22Rv1 (cell line): Measurements from ENCODE around the gene AHDC1.
"Not testable (repeated sequence)": the region's sequence is repeated elsewhere in the genome, so short reads cannot be mapped to it uniquely, and the experiment has no call there.

Experiments
- H3K27ac ChIP-seq: fragments of 450-650 bp; 2 replicates; pipeline ENCODE4 v1.5.1; 2017
- CTCF ChIP-seq: fragments of 450-650 bp; IDR thresholded peaks from 2 replicates; pipeline ENCODE4 v1.5.1; 2017; ENCODE audit warnings: mild to moderate bottlenecking
- ZFX ChIP-seq: fragments of 450-650 bp; IDR thresholded peaks from 2 replicates; pipeline ENCODE4 v1.6.1; 2017; ENCODE audit warnings: antibody characterized with exemption, borderline replicate concordance

The AHDC1 gene

DNA sequence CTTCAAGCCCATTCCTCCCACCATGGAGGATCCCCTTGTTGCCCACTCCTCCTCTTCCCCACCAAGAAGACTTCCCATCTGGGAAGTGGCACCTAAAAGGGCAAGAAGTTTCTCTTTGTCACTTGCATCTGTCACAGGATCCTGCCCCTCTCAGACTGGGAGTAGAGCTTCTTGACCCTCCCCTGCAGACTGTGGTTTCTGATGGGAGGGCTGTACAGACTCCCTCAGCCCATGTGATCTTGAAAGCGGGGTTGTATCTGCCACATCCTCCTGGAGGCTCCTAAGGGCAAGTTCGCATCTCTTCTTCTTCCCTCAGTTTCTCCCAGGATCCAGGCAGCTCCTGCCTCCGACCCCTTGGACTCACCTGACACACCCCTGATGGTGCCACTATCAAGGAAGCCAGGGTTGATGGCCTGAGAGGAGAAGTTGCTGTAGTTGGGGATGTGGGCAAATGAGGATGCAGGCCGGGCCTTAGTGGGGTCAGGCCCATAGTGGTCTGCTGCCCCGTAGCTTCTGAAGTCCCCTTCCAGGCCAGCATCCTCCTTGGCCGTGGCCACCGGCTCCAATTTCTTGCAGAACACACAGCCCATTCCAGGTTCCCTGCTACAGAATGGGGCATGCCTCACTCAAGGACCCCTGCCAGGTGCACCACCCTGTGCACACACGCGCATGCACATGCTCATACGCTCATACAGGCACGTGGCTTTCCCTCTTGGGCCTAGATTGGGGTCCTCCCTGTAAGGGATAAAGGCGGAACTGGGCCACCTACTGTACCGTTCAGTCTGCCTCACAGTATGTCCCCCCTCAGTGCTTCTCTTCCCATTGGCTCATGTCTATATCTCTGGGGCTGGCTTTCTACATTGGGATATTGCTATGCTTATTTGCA lies 19.6 kb upstream of the AHDC1 start:
- TF ChIP-seq ZFX = no peak
- no peak for TF ChIP-seq CTCF
- H3K27ac ChIP-seq = no peak overlapping the region

DNA sequence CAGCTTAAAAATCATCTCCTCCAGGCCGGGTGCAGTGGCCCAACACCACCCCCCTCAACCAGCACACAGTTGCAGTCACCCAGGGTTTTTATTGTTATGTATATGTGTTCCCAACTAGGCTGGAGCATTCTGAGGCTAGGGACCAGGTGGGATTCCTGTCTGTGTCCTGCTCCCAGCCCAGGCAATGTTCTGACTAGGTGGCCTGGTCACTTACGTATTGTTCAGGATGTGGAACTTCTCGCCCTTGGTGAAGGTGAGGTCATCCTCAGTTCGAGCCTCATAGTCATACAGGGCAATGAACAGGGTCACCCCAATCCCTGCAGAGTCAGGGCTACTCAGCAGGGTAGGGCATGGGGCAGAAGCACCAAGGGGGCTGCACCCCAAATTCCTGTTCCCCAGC lies 18.9 kb upstream of the AHDC1 start:
- TF ChIP-seq CTCF = no peak
- TF ChIP-seq ZFX = no peak
- no peak overlapping the region for H3K27ac ChIP-seq

DNA sequence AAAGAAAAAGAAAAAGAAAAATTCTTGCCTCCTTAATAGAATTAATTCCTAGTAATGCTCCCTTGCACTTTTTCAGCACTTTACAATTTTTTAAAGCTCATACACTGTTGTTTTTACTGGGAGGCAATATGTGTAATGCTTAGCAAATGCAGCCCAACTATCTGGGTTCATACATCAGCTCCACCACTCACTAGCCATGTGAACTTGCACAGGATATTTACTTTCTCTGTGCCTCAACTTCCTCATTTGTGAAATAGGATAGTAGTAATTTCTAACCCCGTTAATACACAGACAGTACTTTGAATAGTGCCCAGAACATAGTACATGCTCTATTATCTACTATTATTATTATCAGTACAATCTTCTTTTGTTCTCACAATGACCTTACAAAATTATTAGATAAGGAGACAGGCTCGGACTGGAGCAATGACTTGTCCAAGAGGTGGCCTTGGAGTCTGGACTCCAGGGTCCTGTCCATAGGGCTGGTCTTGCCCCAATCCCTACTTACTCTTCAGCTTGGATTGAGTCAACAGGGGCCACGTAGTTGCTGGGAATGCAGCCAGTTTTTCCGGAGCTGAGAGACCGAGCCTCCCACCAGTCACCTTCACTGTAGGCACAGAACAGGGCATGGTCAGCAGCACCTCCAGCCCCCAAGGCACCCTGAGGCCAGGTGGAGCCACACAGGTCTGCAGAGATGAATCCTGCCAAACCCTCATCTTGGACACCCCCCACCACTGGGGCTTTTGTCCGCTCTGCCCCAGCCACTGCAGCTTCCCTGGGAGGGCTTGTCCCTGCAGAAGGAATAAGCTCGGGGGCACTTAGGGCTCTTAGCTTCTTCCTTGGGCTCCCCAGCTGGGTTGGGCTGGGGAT lies 17.3 kb upstream of the AHDC1 start:
- no peak for TF ChIP-seq ZFX
- no peak for TF ChIP-seq CTCF
- H3K27ac ChIP-seq = no peak overlapping the region

DNA sequence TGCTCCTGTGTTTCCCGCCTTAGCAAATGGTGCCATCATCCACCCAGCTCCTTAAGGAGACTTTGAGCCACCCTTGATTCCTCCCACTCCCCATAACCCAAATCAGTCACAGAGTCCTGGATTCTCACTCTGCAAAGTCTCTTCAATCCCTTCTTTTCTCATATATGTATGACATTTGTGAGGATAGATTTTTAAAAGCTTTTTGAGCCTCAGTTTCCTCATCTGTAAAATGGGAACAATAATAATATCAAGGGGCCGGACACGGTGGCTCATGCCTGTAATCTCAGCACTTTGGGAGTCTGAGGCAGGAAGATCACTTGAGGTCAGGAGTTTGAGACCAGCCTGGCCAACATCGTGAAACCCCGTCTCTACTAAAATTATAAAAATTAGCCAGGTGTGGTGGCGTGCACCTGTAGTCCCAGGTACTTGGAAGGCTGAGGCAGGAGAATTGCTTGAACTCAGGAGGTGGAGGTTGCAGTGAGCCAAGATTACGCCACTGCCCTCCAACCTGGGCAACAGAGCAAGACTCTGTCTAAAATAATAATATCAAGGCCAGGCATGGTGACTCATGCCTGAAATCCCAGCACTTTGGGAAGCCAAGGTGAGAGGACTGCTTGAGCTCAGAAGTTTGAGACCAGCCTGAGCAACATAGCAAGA lies 16.0 kb upstream of the AHDC1 start:
- H3K27ac ChIP-seq = not testable (repeated sequence)

DNA sequence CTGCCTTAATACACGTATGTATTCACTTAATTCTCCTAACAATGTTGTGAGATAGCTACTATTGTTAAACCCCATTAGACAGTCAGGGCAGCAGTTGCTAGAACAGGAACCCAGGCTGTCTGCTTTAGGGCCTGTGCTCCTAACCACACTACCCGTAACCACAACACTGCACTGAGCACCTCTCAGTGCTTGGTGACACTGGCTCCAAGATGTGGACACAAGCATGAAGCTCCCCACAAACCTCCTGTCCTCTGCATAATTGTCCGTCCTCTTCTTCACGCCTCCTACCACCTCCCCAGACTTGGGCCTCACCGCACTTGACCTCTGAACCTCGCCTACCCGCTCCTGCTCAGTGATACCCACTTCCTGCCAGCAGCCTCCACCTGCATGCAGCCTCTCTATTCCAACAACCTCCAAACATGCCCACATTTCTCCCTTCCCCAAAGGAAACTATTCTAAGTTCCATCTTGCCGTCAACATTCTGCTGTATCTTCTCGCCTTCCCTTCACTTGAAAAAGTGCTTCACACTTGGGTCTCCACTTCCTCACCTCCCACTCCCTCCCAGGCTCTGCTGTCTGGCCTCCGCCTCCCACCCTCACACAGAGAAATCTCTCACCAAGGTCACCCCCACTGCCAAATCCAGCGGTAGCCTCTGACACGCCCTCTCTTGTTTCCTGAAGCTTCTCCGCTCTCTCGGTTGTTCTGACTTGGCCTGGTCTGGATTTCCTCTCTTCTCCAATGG lies 14.6 kb upstream of the AHDC1 start:
- no peak overlapping the region for H3K27ac ChIP-seq
- TF ChIP-seq CTCF (no peak), ZFX (no peak)

GRCh38 chr1:27617420-27617819 lies 13.5 kb upstream of the AHDC1 start:
- H3K27ac ChIP-seq = no peak overlapping the region
- TF ChIP-seq CTCF (no peak), ZFX (no peak)

DNA sequence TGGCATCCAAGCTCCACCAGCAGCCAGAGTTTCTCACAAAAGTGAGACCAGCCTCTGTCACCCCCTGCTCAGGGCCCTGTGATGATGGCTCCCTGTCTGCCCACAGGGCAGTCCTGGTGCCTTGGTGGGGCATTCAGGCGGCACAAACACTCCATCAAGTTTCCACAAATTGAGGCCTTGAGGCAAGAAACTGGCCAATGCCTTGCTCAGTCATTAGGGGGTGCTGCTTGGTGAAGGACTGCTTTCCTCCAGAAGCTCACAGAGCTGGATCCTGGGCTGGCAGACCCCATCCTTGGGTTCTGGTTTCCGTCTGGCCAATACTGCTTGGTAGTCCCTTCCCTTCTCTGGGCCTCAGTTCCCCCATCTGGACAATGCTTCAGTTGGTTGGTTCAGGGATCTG lies 12.5 kb upstream of the AHDC1 start:
- TF ChIP-seq ZFX (no peak), CTCF (no peak)
- H3K27ac ChIP-seq = no peak overlapping the region
